ENCODE results near the gene GALNT9. TPM values are rescaled to one million over a fixed set of nuclear protein-coding genes. Genes with fewer than 3 reads are reported as not detected.
A peak's percentile ranks its signal among the peaks of the same experiment; 100 is the strongest.
"Not testable (repeated sequence)": the region's sequence is repeated elsewhere in the genome, so short reads cannot be mapped to it uniquely, and the experiment has no call there.

The GALNT9 gene
- total RNA-seq, 2 experiments from 2014 or later: not detected

DNA sequence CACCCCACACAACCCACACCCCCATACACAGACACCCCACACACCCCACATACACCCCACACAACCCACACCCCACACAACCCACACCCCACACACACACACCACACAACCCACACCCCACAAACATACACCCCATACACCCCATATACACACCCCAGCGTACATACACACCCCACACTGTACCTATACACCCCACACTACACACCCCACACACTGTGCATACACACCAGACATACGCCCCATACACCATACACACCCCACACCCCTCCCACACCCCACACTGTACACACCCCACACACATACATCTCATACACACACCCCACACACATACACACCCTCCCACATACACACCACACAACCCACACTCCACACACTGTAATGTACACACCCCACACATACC is 104.9 kb downstream of the GALNT9 start:
- Mint-ChIP-seq H3K9me3 (ENCODE audit: low read depth) (no peaks in the 10 kb centered on the region), H3K27ac (no peak overlapping the region), H3K4me3 (no peak overlapping the region), H3K27me3 (peaks cover 13% of the 10 kb centered on the region), H3K4me1 (peaks cover 4% of the 10 kb centered on the region), H3K36me3 (no peaks in the 10 kb centered on the region)
- DNase-seq (no peak), ATAC-seq (no peak)
- CTCF ChIA-PET: no interaction called here

DNA sequence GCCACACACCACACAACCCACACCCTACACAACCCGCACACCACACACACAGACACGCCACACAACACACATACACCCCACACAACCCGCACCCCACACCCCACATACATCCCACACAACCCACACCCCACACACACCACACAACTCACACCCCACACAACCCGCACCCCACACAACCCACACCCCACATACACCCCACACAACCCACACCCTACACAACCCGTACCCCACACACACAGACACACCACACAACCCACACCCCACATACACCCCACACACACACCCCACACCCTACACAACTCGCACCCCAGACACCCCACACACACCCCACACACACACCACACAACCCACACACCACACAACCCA is 106.6 kb downstream of the GALNT9 start:
- CTCF ChIA-PET: no interaction called here
- Mint-ChIP-seq H3K4me3 (no peak overlapping the region), H3K4me1 (peaks cover 4% of the 10 kb centered on the region), H3K27ac (no peak overlapping the region), H3K27me3 (peaks cover 6% of the 10 kb centered on the region), H3K9me3 (ENCODE audit: low read depth) (no peaks in the 10 kb centered on the region), H3K36me3 (no peaks in the 10 kb centered on the region)
- no peak for ATAC-seq
- DNase-seq: no peak

DNA sequence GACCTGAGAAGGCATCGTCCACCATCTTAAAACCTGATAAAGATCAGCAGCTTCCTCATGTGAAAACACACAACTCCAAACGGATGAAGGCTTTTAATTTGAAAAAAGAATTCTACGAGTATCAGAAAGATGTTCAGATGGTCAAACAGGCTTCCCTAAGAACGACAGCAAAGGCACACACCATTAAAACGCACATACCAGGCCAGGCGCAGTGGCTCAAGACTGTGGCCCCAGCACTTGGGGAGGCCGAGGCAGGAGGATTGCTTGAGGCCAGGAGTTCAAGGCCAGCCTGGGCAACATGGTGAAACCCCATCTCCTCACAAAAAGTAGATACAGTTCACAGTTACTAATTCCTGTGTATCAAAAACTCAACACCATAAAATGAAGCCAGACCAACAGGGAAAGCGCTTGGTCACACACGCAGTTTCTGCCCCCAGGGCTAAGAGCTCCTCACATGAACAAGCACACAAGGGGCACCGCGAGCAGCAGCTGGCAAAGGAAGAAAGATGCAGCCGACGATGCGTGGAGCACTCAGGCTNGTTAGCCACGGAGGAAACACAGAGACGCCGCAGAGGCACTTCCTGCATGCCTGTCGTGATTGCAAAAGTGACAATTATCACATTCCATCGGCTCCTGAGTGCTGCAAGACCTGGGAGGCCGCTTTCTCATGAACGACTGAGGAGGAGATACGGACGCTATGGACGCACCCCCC is 107.1 kb downstream of the GALNT9 start:
- ATAC-seq: peak; percentile 75
- H3K27me3 Mint-ChIP-seq: peaks cover 6% of the 10 kb centered on the region
- peak overlapping the region; percentile 14 for H3K27ac Mint-ChIP-seq
- H3K36me3 Mint-ChIP-seq: no peaks in the 10 kb centered on the region
- peak; percentile 65 for DNase-seq
- H3K9me3 Mint-ChIP-seq (ENCODE audit: low read depth): no peaks in the 10 kb centered on the region
- no peak overlapping the region for H3K4me3 Mint-ChIP-seq
- H3K4me1 Mint-ChIP-seq: peaks cover 4% of the 10 kb centered on the region
- CTCF ChIA-PET: interaction anchor here (1.2 kb wide), 1 partner anchor 68 kb away, joined by 3 read pairs; no protein-coding TSS in a partner anchor

DNA sequence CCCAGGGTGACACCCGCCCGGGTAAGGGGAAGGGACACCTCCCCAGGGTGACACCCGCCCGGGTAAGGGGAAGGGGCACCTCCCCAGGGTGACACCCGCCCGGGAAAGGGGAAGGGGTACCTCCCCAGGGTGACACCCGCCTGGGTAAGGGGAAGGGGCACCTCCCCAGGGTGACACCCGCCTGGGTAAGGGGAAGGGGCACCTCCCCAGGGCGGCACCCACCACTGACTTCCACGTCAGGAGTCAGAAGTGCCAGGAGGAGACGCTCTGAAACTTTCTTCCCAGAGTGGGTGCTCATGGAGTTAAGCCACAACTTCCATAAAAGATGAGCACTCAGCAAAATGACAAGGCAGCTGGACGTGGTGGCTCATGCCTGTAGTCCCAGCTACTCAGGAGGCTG is 109.6 kb downstream of the GALNT9 start:
- DNase-seq; H3K27ac Mint-ChIP-seq; H3K36me3 Mint-ChIP-seq; ATAC-seq; H3K4me1 Mint-ChIP-seq; H3K4me3 Mint-ChIP-seq; H3K27me3 Mint-ChIP-seq; H3K9me3 Mint-ChIP-seq (ENCODE audit: low read depth): not testable (repeated sequence)
- CTCF ChIA-PET: interaction anchor here (1.4 to 2.0 kb wide), 4 partner anchors 22 to 68 kb away, joined by 4 to 29 read pairs (median 4); no protein-coding TSS in a partner anchor

DNA sequence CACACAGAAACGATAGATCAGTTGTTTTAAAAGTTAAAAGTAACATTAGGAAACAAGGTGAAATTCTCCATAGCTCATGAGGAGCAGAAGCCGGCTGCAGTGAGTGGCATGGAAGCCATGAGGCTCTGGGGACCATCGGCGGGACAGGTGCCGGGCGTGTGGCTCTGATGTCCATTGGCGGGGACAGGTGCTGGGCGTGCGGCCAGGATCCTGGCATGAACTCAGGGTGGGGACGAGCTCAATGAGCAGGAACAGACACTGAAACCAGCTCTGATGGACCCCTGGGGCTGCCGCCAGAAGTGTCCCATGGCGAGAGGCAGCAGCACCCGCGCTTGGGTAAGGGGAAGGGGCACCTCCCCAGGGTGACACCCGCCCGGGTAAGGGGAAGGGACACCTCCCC is 110.1 kb downstream of the GALNT9 start:
- Mint-ChIP-seq H3K36me3 (no peaks in the 10 kb centered on the region), H3K4me1 (peaks cover 4% of the 10 kb centered on the region), H3K27ac (no peak overlapping the region), H3K4me3 (no peak overlapping the region), H3K9me3 (ENCODE audit: low read depth) (no peaks in the 10 kb centered on the region), H3K27me3 (peaks cover 6% of the 10 kb centered on the region)
- DNase-seq (no peak), ATAC-seq (no peak)
- CTCF ChIA-PET: interaction anchor here (0.6 to 2.0 kb wide), 6 partner anchors 21 to 152 kb away, joined by 3 to 29 read pairs (median 4); no protein-coding TSS in a partner anchor

DNA sequence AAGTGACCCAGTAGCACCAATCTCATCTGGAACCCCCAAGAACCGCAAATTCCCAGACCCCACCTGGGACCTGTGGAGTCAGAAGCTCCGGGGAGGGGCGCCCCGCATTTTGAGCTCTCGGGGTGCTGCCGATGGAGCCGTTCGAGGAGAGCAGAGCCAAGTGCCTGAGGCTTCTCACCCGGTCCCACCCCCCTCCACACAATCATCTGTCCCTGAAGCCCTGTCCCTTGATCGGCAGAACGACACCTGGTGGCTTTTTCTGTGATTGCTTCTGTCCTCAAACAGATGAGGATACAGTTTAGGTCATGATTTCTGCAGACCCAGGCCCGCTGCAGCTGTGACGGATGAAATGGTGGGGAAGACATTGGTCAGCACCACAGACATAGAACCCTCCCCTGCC is 110.5 kb downstream of the GALNT9 start:
- Mint-ChIP-seq H3K9me3 (ENCODE audit: low read depth) (no peaks in the 10 kb centered on the region), H3K27ac (no peak overlapping the region), H3K4me1 (peaks cover 4% of the 10 kb centered on the region), H3K4me3 (no peak overlapping the region), H3K36me3 (no peaks in the 10 kb centered on the region), H3K27me3 (peaks cover 6% of the 10 kb centered on the region)
- ATAC-seq (no peak), DNase-seq (peak; percentile 46)
- CTCF ChIA-PET: interaction anchor here (0.6 to 2.0 kb wide), 6 partner anchors 21 to 153 kb away, joined by 3 to 29 read pairs (median 4); no protein-coding TSS in a partner anchor

DNA sequence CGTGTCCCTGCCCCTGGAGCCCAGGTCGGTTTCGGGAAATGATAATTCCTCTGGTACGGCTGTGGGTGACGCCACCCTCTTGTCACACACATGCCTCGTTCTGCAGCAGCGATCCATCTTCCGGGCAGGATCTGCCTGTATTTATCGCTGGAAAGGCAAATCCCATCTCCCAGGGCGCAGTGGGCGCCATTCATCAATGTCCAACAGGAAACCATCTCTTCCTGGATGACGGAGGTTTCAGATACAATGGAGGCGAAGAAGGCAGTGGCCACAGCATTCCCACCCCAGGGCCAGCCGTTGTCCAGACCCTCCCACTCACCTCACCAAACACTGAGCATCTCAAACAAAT is 110.9 kb downstream of the GALNT9 start:
- CTCF ChIA-PET: interaction anchor here (1.1 to 2.0 kb wide), 5 partner anchors 21 to 88 kb away, joined by 3 to 29 read pairs (median 4); no protein-coding TSS in a partner anchor
- Mint-ChIP-seq H3K27ac (no peak overlapping the region), H3K36me3 (no peaks in the 10 kb centered on the region), H3K27me3 (peaks cover 6% of the 10 kb centered on the region), H3K9me3 (ENCODE audit: low read depth) (no peaks in the 10 kb centered on the region), H3K4me1 (peaks cover 4% of the 10 kb centered on the region), H3K4me3 (no peak overlapping the region)
- no peak for ATAC-seq
- DNase-seq: no peak

DNA sequence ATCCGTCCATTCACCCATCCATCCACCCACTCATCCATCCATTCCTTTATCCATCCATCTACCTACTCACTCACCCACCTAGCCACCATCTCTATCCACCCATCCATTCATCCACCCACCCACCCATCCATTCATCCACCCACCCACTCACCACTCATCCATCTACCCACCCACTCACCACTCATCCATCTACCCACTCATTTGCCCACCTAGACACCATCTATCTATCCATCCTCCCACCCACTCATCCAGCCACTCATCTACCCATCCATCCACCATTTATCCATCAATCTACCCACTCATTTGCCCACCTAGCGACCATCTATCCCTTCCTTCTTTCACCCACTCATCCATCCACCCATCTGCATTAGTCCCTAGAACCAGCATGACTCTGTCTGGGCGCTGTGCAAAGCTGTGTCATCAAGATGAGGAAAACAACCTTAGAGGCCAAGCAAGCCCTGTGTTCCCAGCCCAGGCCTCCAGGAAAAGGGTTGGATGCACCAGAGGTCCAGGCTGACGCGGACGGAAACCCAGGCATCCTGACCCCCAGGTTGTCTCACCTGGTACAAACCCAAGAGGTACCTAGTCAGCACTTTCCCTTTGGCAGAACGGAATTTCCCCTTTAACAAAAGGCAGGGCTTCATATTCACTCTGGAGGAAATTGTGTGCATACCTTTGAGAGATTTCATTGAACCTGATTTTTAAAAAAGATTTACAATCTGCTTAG is 111.4 kb downstream of the GALNT9 start:
- peaks cover 6% of the 10 kb centered on the region for H3K27me3 Mint-ChIP-seq
- ATAC-seq (no peak), DNase-seq (no peak)
- peaks cover 3% of the 10 kb centered on the region for H3K9me3 Mint-ChIP-seq (ENCODE audit: low read depth)
- no peak overlapping the region for H3K4me3 Mint-ChIP-seq
- CTCF ChIA-PET: no interaction called here
- peaks cover 3% of the 10 kb centered on the region for H3K36me3 Mint-ChIP-seq
- H3K4me1 Mint-ChIP-seq: peaks cover 7% of the 10 kb centered on the region
- H3K27ac Mint-ChIP-seq: no peak overlapping the region

DNA sequence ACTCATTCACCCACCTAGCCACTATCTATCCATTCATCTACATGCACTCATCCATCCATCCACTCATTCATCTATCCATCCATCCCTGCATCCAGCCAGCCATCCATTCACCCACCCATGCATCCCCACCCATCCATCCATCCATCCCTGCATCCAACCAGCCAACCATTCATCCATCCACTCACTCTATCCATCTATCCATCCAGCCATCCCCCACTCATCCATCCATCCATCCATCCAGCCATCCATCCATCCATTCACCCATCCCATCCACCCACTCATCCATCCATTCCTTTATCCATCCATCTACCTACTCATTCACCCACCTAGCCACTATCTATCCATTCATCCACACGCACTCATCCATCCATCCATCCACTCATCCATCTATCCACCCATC is 112.0 kb downstream of the GALNT9 start:
- ATAC-seq: no peak
- Mint-ChIP-seq H3K27me3 (peaks cover 5% of the 10 kb centered on the region), H3K4me1 (peaks cover 4% of the 10 kb centered on the region), H3K36me3 (peaks cover 3% of the 10 kb centered on the region), H3K4me3 (no peak overlapping the region), H3K27ac (no peak overlapping the region), H3K9me3 (ENCODE audit: low read depth) (peaks cover 3% of the 10 kb centered on the region)
- CTCF ChIA-PET: no interaction called here
- no peak for DNase-seq

DNA sequence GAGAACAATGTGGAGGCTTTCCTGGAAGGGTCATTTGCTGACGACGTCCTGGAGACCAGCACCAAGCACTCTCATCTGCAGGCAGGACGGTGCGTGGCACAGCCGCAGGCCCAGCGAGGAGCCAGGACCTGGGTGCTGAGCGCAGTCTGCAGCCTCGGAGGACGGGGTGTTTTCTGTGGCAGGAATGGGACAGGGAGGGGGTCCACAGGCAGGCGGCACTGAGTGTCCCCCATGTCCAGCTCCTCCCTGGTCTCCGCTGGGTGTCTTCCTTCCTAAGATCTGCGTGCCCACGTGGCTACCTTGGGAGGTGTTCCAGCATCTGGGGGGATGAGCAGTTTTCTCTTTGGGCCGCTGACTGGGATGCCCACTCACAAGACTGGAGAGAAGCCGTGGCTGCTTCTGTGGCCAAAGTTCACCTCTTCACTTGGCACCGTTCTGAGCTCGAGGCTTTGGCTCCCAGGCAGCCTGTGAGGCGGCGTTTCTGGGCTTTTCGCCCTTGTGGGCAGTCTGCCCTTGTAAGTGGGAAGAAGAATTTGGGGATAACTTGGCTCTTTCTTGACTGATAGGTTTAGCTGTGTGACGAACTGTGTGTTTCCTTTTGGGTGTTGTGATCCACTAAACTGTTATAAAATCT is 112.9 kb downstream of the GALNT9 start:
- ATAC-seq: no peak

DNA sequence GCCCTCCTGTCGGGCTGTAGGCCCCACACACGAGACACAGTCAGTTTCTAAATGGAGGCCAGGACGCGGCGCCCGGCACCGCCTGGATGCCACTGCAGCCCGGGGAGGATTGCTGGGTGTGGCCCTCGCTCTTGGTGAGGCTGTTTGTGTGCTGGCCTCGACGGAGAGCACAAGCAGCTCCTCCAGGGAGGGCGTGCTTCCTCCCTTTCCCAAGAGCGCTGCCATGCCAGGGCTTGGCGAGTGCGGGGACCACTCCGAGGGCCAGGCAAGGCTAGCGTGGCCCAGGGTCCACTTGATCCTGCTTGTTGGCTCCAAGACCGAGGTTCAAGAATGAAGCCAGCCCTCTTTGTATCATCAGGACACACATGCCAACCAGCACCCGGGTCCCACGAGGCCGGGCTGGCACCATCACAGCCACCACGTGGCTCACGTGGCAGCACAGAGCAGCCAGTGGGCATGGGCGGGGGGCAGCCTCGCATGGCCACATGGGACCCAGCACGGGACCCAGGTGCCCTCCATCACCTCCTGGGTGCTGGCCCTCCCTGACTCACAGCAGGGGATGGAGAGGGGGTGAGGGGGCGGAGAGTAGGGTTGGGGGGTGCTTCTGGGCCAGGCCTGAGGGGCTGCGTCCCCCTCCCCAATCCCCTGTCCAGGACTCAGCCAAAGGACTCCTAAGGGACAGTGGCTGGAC is 113.9 kb downstream of the GALNT9 start:
- no peak for DNase-seq
- Mint-ChIP-seq H3K9me3 (ENCODE audit: low read depth) (peaks cover 3% of the 10 kb centered on the region), H3K36me3 (peaks cover 3% of the 10 kb centered on the region), H3K4me1 (peaks cover 3% of the 10 kb centered on the region), H3K27me3 (no peaks in the 10 kb centered on the region), H3K27ac (no peak overlapping the region), H3K4me3 (no peak overlapping the region)
- CTCF ChIA-PET: no interaction called here
- ATAC-seq: no peak

More for the DNA sequence above, 112.9 kb downstream of the GALNT9 start:
- CTCF ChIA-PET: no interaction called here
- no peak for DNase-seq
- peaks cover 3% of the 10 kb centered on the region for H3K36me3 Mint-ChIP-seq
- H3K27me3 Mint-ChIP-seq: no peaks in the 10 kb centered on the region
- H3K4me1 Mint-ChIP-seq: peaks cover 3% of the 10 kb centered on the region
- no peak overlapping the region for H3K27ac Mint-ChIP-seq
- H3K9me3 Mint-ChIP-seq (ENCODE audit: low read depth): peaks cover 3% of the 10 kb centered on the region
- no peak overlapping the region for H3K4me3 Mint-ChIP-seq

DNA sequence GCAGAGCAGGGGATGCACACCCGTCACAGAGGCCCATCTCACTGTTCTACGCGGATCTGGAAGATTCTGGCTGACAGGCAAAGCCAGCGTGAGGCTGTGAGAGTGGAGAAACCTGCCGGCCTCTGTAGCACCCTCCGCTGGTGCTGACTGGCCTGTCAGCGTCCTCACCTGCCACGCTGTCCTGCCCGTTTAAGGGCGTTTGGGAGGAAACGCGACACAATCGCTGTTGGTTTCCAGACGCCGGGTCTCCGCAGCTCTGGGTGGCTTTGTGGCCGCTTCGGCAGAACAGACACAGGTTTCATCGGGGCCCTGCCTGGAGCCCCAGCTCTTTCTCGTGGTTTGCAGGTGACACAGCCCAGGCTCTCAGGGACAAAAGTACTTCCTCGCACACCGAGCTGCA is 114.5 kb downstream of the GALNT9 start:
- CTCF ChIA-PET: interaction anchor here (1.0 kb wide), 1 partner anchor 400 kb away, joined by 3 read pairs; no protein-coding TSS in a partner anchor

DNA sequence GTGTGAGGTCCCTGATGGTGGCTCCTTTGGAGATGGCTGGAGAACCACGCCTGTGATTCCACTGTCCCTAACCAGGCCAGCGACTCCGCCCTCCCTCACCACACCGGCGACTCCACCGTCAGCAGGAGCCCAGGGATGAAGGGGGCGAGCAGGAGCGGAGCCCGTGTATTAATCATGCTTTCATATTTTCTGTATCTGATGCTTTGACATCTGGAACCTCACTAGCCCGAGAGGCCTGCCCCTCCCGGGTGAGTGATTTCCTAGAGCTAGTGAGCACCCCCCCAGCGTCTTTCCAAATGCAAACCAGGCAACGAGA is 115.3 kb downstream of the GALNT9 start:
- Mint-ChIP-seq H3K36me3 (peaks cover 3% of the 10 kb centered on the region), H3K4me3 (no peak overlapping the region), H3K4me1 (peaks cover 3% of the 10 kb centered on the region), H3K9me3 (ENCODE audit: low read depth) (peaks cover 3% of the 10 kb centered on the region), H3K27ac (no peak overlapping the region), H3K27me3 (no peaks in the 10 kb centered on the region)
- CTCF ChIA-PET: interaction anchor here (1.0 kb wide), 1 partner anchor 401 kb away, joined by 3 read pairs; no protein-coding TSS in a partner anchor
- no peak for DNase-seq
- no peak for ATAC-seq

More for the DNA sequence above, 114.5 kb downstream of the GALNT9 start:
- DNase-seq: no peak
- Mint-ChIP-seq H3K9me3 (ENCODE audit: low read depth) (peaks cover 3% of the 10 kb centered on the region), H3K27ac (no peak overlapping the region), H3K4me1 (peaks cover 3% of the 10 kb centered on the region), H3K4me3 (no peak overlapping the region), H3K27me3 (no peaks in the 10 kb centered on the region), H3K36me3 (peaks cover 3% of the 10 kb centered on the region)
- no peak for ATAC-seq

All from activated CD8-positive, alpha-beta memory T cell treated with anti-CD3 and anti-CD28 coated beads, Interleukin-2, amount 10 ng/mL, durations not matched to agents 7 days and 5 days (primary cell).